Measurements from ENCODE around the gene NUP153.
"Not testable (repeated sequence)": the region's sequence is repeated elsewhere in the genome, so short reads cannot be mapped to it uniquely, and the experiment has no call there.

Gene NUP153

GRCh38 chr6:17706580-17707370 lies at the start of gene NUP153:
Gene NUP153 (minus strand): TSS chr6:17706925. CDS start chr6:17706387, 538 bp downstream.
- H3K36me3 ChIP-seq, result peaks cover 0 to 12% (median 0%) of the 10 kb centered on the region in 11 experiments; a peak in 6 of 22 replicates
- peak within 1 kb of the TSS; percentile 94 to 100 (median 99) for H3K27ac ChIP-seq
- H3K4me1 ChIP-seq, result peaks cover 32 to 46% (median 37%) of the 10 kb centered on the region in 10 experiments

GRCh38 chr6:17754254-17754653 lies 47.5 kb upstream of the NUP153 start:
- TF ChIP-seq Cebpa-rat (IDR thresholded peaks at IDR 0.05), result no peak
- no peak overlapping the region for H3K9ac ChIP-seq
- peaks cover 0 to 11% (median 3%) of the 10 kb centered on the region in 11 experiments; a peak in 5 of 22 replicates for H3K36me3 ChIP-seq
- no peaks in the 10 kb centered on the region for H3K9me3 ChIP-seq (replicated peaks in 1 of 11)
- no peaks in the 10 kb centered on the region for H4K20me1 ChIP-seq
- H3K4me3 ChIP-seq, result no peak overlapping the region
- no peaks in the 10 kb centered on the region for H3K27me3 ChIP-seq
- no peak overlapping the region for H3K27ac ChIP-seq
- H3K4me1 ChIP-seq, result 0 out of 20 replicates have a peak, but pooled peaks cover 0 to 3% (median 0%) of the 10 kb centered on the region in 10 experiments
- H3K4me2 ChIP-seq, result no peak overlapping the region

More at GRCh38 chr6:17706580-17707370, at the start of gene NUP153:
- TF ChIP-seq Cebpa-rat (IDR thresholded peaks at IDR 0.05), result no peak; a peak in 1 of 22 replicates
- H3K9ac ChIP-seq, result peak within 1 kb of the TSS; percentile 92 to 100 (median 99)
- no peaks in the 10 kb centered on the region for H3K27me3 ChIP-seq
- peak within 1 kb of the TSS; percentile 77 to 99 (median 94) for H3K4me3 ChIP-seq
- H4K20me1 ChIP-seq, result peaks cover 11 to 36% (median 31%) of the 10 kb centered on the region in 11 experiments; a peak in 20 of 22 replicates
- H3K4me2 ChIP-seq, result peak within 1 kb of the TSS; percentile 70 to 95 (median 89)
- no peaks in the 10 kb centered on the region; a peak in 1 of 22 replicates for H3K9me3 ChIP-seq (replicated peaks in 1 of 11)

GRCh38 chr6:17745324-17745723 lies 38.6 kb upstream of the NUP153 start:
- H3K4me1 ChIP-seq, result peaks cover 14 to 41% (median 32%) of the 10 kb centered on the region in 10 experiments
- H3K27ac ChIP-seq, H3K9ac ChIP-seq, H3K27me3 ChIP-seq, H3K4me3 ChIP-seq, H3K36me3 ChIP-seq, H3K4me2 ChIP-seq, H4K20me1 ChIP-seq: not testable (repeated sequence)
- H3K9me3 ChIP-seq (replicated peaks in 1 of 11), result peaks cover 8 to 13% (median 11%) of the 10 kb centered on the region in 11 experiments; a peak in 18 of 22 replicates

- H3K36me3 ChIP-seq, H3K27ac ChIP-seq, H4K20me1 ChIP-seq, H3K4me3 ChIP-seq, H3K9ac ChIP-seq, H3K27me3 ChIP-seq: not testable (repeated sequence)
- peaks cover 8 to 13% (median 11%) of the 10 kb centered on the region in 11 experiments; a peak in 18 of 22 replicates for H3K9me3 ChIP-seq (replicated peaks in 1 of 11)
- H3K4me2 ChIP-seq, result peak overlapping the region in 8 of 11 experiments; percentile 17 to 78 (median 54); a peak in 11 of 22 replicates
- peaks cover 14 to 45% (median 36%) of the 10 kb centered on the region in 10 experiments for H3K4me1 ChIP-seq
These were observed 38.1 kb upstream of the NUP153 start for GRCh38 chr6:17744757-17745308.

GRCh38 chr6:17744019-17744756 lies 37.5 kb upstream of the NUP153 start:
- no peak overlapping the region; a peak in 1 of 22 replicates for H3K27ac ChIP-seq
- H3K4me1 ChIP-seq, result peaks cover 14 to 47% (median 36%) of the 10 kb centered on the region in 10 experiments
- no peak for TF ChIP-seq Cebpa-rat (IDR thresholded peaks at IDR 0.05)
- no peak overlapping the region for H3K4me3 ChIP-seq
- H3K9me3 ChIP-seq (replicated peaks in 1 of 11), result peaks cover 9 to 16% (median 12%) of the 10 kb centered on the region in 11 experiments; a peak in 18 of 22 replicates
- peak overlapping the region in 2 of 11 experiments; percentile 29 to 32; a peak in 2 of 22 replicates for H3K9ac ChIP-seq
- H3K4me2 ChIP-seq, result peak overlapping the region in 9 of 11 experiments; percentile 17 to 78 (median 52); a peak in 16 of 22 replicates
- no peaks in the 10 kb centered on the region for H3K36me3 ChIP-seq
- H3K27me3 ChIP-seq, result no peaks in the 10 kb centered on the region
- H4K20me1 ChIP-seq, result no peaks in the 10 kb centered on the region

GRCh38 chr6:17741507-17741906 lies 34.8 kb upstream of the NUP153 start:
- no peaks in the 10 kb centered on the region for H3K27me3 ChIP-seq
- no peak overlapping the region for H3K4me3 ChIP-seq
- H3K4me1 ChIP-seq, result peaks cover 14 to 47% (median 36%) of the 10 kb centered on the region in 10 experiments
- peak overlapping the region; percentile 53 to 84 (median 70) for H3K4me2 ChIP-seq
- no peaks in the 10 kb centered on the region for H4K20me1 ChIP-seq
- H3K36me3 ChIP-seq, result no peaks in the 10 kb centered on the region
- peaks cover 35 to 43% (median 39%) of the 10 kb centered on the region in 11 experiments for H3K9me3 ChIP-seq (replicated peaks in 1 of 11)
- peak overlapping the region in 2 of 11 experiments; percentile 12 to 35; a peak in 3 of 22 replicates for H3K27ac ChIP-seq
- H3K9ac ChIP-seq, result 0 out of 22 replicates have a peak overlapping the region, but pooled peaks of 1 of the 11 experiments have one; percentile 28
- TF ChIP-seq Cebpa-rat (IDR thresholded peaks at IDR 0.05), result no peak

- no peak for TF ChIP-seq Cebpa-rat (IDR thresholded peaks at IDR 0.05)
- H3K27ac ChIP-seq, result peak overlapping the region in 4 of 11 experiments; percentile 2 to 40 (median 24); a peak in 5 of 22 replicates
- 0 out of 22 replicates have a peak overlapping the region, but pooled peaks of 1 of the 11 experiments have one; percentile 28 for H3K9ac ChIP-seq
- peak overlapping the region in 10 of 11 experiments; percentile 53 to 84 (median 70); a peak in 20 of 22 replicates for H3K4me2 ChIP-seq
- H3K4me1 ChIP-seq, result peaks cover 14 to 47% (median 36%) of the 10 kb centered on the region in 10 experiments
- H3K4me3 ChIP-seq, result no peak overlapping the region
- no peaks in the 10 kb centered on the region for H3K36me3 ChIP-seq
- H4K20me1 ChIP-seq, result no peaks in the 10 kb centered on the region
- H3K27me3 ChIP-seq, result no peaks in the 10 kb centered on the region
- H3K9me3 ChIP-seq (replicated peaks in 1 of 11), result peaks cover 35 to 51% (median 42%) of the 10 kb centered on the region in 11 experiments
These were observed 34.0 kb upstream of the NUP153 start for GRCh38 chr6:17740559-17741220.

- Histone ChIP-seq H3K4me1 (peaks cover 12 to 30% (median 24%) of the 10 kb centered on the region in 10 experiments), H3K36me3 (no peaks in the 10 kb centered on the region), H3K27me3 (no peaks in the 10 kb centered on the region), H3K9ac (no peak overlapping the region), H4K20me1 (no peaks in the 10 kb centered on the region), H3K27ac (no peak overlapping the region), H3K4me3 (no peak overlapping the region; a peak in 1 of 20 replicates), H3K4me2 (no peak overlapping the region), H3K9me3 (replicated peaks in 1 of 11) (peaks cover 27 to 51% (median 37%) of the 10 kb centered on the region in 11 experiments)
- TF ChIP-seq Cebpa-rat (IDR thresholded peaks at IDR 0.05), result no peak
These were observed 31.1 kb upstream of the NUP153 start for GRCh38 chr6:17737704-17738252.

GRCh38 chr6:17735311-17735710 lies 28.6 kb upstream of the NUP153 start:
- not testable (repeated sequence) for H3K4me2 ChIP-seq, H3K27me3 ChIP-seq, H3K27ac ChIP-seq, H3K36me3 ChIP-seq, H3K9ac ChIP-seq, H3K4me3 ChIP-seq, H4K20me1 ChIP-seq, H3K4me1 ChIP-seq
- H3K9me3 ChIP-seq (replicated peaks in 1 of 11), result peaks cover 27 to 51% (median 37%) of the 10 kb centered on the region in 11 experiments

Data from BLaER1 treated with 17β-estradiol and CSF1 and Interleukin-3, amounts not matched to agents 10 nM and 100 nM (cell line).